Measurements from ENCODE around the gene NR4A1. TPM values are rescaled to one million over a fixed set of nuclear protein-coding genes. Genes with fewer than 3 reads are reported as not detected.
A peak's percentile ranks its signal among the peaks of the same experiment; 100 is the strongest.

The NR4A1 gene
- total RNA-seq, 3 donors from 2014 or later (not counting 1 experiment from before 2014, with no cell fraction given), result 72.5 to 177 (median 96.7) TPM

- peaks cover 3% of the 10 kb centered on the region for H3K36me3 ChIP-seq (ENCODE audit: control insufficient read depth, insufficient read depth, low read length)
- H3K27ac ChIP-seq (ENCODE audit: low read length), result no peak overlapping the region
- H3K27me3 ChIP-seq (ENCODE audit: control insufficient read depth, insufficient read depth, low read length), result no peaks in the 10 kb centered on the region
- no peaks in the 10 kb centered on the region for H3K27me3 Mint-ChIP-seq (ENCODE audit: low read depth in 2 of 2)
- no peaks in the 10 kb centered on the region for H3K9me3 Mint-ChIP-seq
- ATAC-seq (peak in 2 of 3 donors; percentile 1 to 7), DNase-seq (peak in 1 of 2 donors; percentile 31)
- H3K4me1 Mint-ChIP-seq, result peaks cover 7 to 8% of the 10 kb centered on the region in 2 donors
- no peaks in the 10 kb centered on the region for H3K9me3 ChIP-seq (ENCODE audit: control insufficient read depth, insufficient read depth, low read length)
- H3K4me1 ChIP-seq (ENCODE audit: control insufficient read depth, insufficient read depth, low read length), result peaks cover 2% of the 10 kb centered on the region
- H3K4me3 Mint-ChIP-seq, result no peak overlapping the region
- H3K36me3 Mint-ChIP-seq, result no peaks in the 10 kb centered on the region
- peak overlapping the region in 1 of 2 donors; percentile 85 for H3K27ac Mint-ChIP-seq
- no peak overlapping the region for H3K4me3 ChIP-seq (ENCODE audit: low read length)
- intact Hi-C loops (cut with micrococcal nuclease), result no loop called here
- no peak for TF ChIP-seq CTCF (IDR thresholded peaks at IDR 0.05)
- 69% methylated on average over 10 of the region's 10 CpGs for WGBS (ENCODE audit: insufficient coverage)
These were observed 35.7 kb upstream of the NR4A1 start for GRCh38 chr12:52015532-52016041.

GRCh38 chr12:52018433-52019112 is 32.7 kb upstream of the NR4A1 start:
- no peaks in the 10 kb centered on the region for H3K9me3 ChIP-seq (ENCODE audit: control insufficient read depth, insufficient read depth, low read length)
- DNase-seq, result no peak
- Mint-ChIP-seq H3K9me3 (no peaks in the 10 kb centered on the region), H3K27me3 (ENCODE audit: low read depth in 2 of 2) (no peaks in the 10 kb centered on the region), H3K36me3 (no peaks in the 10 kb centered on the region), H3K4me1 (peaks cover 13 to 16% of the 10 kb centered on the region in 2 donors), H3K4me3 (no peak overlapping the region), H3K27ac (peak overlapping the region in 1 of 2 donors; percentile 82)
- H3K4me1 ChIP-seq (ENCODE audit: control insufficient read depth, insufficient read depth, low read length), result peaks cover 13% of the 10 kb centered on the region
- peaks cover 3% of the 10 kb centered on the region for H3K36me3 ChIP-seq (ENCODE audit: control insufficient read depth, insufficient read depth, low read length)
- no peak for ATAC-seq
- intact Hi-C loops (cut with micrococcal nuclease), result no loop called here
- WGBS (ENCODE audit: insufficient coverage), result 93% methylated on average over 4 of the region's 4 CpGs
- H3K4me3 ChIP-seq (ENCODE audit: low read length), result no peak overlapping the region
- no peak overlapping the region for H3K27ac ChIP-seq (ENCODE audit: low read length)
- H3K27me3 ChIP-seq (ENCODE audit: control insufficient read depth, insufficient read depth, low read length), result no peaks in the 10 kb centered on the region
- TF ChIP-seq CTCF (IDR thresholded peaks at IDR 0.05), result no peak

GRCh38 chr12:52019113-52019770 is 32.0 kb upstream of the NR4A1 start:
- Mint-ChIP-seq H3K27ac (peak overlapping the region in 1 of 2 donors; percentile 82), H3K27me3 (ENCODE audit: low read depth in 2 of 2) (no peaks in the 10 kb centered on the region), H3K9me3 (no peaks in the 10 kb centered on the region), H3K4me1 (peaks cover 19 to 23% of the 10 kb centered on the region in 2 donors), H3K36me3 (no peaks in the 10 kb centered on the region), H3K4me3 (no peak overlapping the region)
- no peak for TF ChIP-seq CTCF (IDR thresholded peaks at IDR 0.05)
- WGBS (ENCODE audit: insufficient coverage), result 88% methylated on average over 11 of the region's 13 CpGs
- DNase-seq (peak in 1 of 2 donors; percentile 14), ATAC-seq (no peak)
- H3K36me3 ChIP-seq (ENCODE audit: control insufficient read depth, insufficient read depth, low read length), result no peaks in the 10 kb centered on the region
- H3K4me3 ChIP-seq (ENCODE audit: low read length), result no peak overlapping the region
- intact Hi-C loops (cut with micrococcal nuclease), result no loop called here
- H3K27ac ChIP-seq (ENCODE audit: low read length), result no peak overlapping the region
- no peaks in the 10 kb centered on the region for H3K9me3 ChIP-seq (ENCODE audit: control insufficient read depth, insufficient read depth, low read length)
- no peaks in the 10 kb centered on the region for H3K27me3 ChIP-seq (ENCODE audit: control insufficient read depth, insufficient read depth, low read length)
- H3K4me1 ChIP-seq (ENCODE audit: control insufficient read depth, insufficient read depth, low read length), result peaks cover 19% of the 10 kb centered on the region

All from natural killer cell (primary cell).